ENCODE results near the gene PRSS27.

Gene PRSS27

DNA sequence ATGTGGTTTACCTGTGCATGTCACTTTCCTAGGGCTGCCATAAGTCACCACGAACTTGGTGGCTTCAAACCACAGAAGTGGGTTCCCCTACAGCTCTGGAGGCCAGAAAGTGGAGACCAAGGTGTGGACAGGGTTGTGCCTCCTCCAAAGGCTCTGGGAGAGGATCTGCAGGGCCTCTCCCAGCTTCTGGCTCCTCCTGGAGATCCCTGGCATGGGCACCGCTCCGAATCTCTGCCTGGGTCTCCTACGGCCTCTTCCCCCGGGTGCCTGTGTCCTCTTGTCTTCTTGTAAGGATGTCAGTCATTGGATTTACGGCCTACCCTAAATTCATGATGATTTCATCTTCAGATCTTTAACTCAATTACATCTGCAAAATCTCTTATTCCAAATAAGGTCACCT is 29.9 kb upstream of the PRSS27 start:
- DNase-seq = no peak

DNA sequence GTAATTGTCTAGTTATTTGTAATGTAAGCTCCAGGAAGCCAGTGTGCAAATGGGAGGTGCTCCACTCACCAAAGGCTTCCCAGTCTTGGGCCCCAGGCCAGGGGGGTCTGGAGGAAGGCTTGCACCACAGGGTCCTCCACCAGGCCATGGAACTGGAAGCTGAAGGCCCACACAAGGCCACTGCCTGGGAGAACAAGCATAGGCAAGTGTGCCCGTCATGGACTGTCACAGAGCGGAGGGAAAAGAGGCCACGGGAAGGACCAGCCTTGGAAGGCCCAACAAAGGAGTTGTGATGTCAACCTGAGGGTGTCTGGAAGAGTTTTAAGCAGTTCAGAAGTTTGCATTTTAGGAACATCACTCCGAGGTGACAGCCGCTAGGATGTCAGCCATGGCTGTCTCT is 29.5 kb upstream of the PRSS27 start:
- no peak for DNase-seq

DNA sequence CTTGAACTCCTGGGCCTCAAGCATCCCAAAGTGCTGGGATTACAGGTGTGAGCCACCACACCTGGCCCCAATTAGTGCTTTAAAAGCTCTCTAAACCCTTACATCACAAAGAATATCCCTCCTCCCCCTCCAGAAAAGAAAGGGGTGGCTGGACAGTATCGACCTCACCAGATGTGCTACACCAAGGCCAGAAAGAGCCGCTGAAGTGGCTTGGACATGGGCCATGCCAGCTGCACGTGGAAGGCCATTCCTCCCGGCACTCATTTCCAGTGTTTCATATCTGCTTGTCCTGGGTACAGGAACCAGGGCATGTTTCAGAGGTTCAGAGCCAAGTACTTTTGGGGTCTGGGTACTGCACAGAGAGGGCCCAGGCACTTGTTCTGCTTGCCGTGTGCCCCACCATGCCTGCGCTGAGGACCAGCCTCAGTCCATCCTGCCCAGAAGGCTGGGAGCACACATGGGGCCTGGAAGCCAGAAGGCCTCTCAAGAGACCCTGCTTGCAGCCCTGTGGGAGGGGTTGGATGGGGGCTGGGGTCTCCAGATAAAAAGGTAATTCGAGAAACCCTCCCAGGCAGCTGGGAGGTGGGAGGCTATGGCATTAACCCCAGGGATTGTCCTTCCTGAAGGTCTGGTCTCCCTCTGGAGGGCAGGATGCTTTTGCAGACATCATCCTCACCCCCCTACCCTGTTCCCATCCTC is 28.9 kb upstream of the PRSS27 start:
- no peak for DNase-seq

DNA sequence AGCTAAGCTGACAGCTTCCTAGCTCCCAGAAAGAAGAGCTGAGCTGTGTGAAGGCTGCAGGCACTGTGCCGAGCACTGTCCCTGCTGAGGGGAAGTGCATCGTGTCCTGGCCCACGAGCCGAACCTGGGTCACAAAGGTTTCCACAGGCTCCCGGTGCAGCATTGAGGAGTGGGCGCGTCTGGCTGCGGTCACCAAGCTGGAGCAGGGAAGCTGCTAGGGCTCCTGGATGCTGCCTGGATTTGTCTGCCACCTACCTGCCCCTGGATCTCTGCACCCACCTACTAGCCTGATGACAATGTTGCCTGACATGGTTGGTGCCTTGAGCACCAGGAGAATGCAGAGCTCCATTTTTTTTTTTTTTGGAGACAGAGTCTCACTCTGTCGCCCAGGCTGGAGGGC is 25.9 kb upstream of the PRSS27 start:
- no peak for DNase-seq

GRCh38 chr16:2745116-2745890 is 25.3 kb upstream of the PRSS27 start:
- DNase-seq = no peak

- DNase-seq = no peak
These were observed 24.7 kb upstream of the PRSS27 start for GRCh38 chr16:2744711-2745110.

DNA sequence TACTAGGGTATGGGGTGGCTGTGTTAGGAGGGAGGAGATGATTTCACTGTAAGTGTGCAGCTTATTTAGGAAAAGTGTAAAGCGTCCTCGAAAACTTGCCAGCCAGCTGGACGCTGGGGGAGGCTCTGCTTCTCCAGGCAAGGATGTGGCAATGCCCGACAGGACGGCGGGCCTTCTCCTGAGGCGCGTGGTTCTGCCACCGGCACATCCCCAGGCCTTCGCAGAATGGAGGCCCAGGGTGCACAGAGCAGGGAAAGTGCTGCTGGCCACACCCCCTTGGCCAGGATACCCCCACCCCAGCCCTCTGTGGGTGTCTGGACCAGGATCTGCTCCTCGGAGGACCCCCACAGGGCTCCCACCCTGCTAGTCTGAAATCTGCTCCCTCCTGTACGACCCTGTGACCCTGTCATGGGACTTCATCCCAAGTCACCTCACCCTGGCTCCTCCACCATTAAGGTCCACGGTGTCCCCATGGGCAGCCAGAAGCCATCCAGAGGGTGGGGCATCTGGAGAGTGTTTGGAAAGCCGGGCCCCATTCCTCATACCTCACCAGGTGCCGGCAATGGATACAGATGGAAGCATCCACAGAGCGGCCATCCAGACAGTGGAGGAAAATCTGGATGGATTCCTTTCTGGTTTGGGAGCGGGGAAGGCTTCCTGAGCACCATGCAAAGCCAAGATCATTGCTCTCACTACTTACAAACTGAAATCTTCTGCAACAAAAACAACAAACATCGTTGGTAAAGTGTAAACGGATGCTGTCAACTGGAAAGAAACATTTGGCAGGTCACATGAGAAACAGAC is 23.2 kb upstream of the PRSS27 start:
- no peak for DNase-seq

DNA sequence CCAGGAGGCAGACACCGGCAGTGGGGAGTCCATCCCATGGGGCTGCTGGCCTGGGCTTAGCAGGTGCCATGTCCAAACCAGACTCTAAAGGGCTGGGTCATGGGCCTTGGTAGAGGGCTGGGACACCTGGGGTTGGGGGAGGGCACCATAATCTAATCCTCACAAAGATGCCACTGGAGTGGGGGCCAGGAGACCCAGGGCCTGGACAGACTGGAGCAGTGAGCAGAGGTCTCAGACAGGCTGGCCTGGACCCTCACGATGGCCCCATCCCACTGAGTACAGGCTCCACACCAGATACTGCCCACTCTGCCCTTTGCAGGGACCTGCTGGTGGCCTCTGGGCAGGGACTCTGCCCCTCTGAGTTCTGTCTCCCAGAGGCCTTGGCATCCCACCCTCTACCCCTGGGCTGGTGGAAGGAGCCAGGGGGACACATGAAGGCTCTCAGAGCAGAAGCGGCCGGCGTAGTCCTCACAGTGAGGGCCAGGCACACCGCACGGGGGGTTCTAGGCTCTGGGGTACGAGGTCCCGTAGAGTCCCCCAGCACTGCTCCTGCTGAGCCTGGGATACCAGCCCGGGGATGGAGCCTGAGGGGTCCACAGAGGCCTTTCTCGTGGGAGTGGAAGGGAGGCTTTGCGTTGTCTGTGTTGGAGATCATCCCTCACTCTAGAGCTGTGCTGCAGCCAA is 22.4 kb upstream of the PRSS27 start:
- no peak for DNase-seq

- DNase-seq = no peak
These were observed 21.1 kb upstream of the PRSS27 start for GRCh38 chr16:2741168-2741567.

- no peak for DNase-seq
These were observed 20.5 kb upstream of the PRSS27 start for GRCh38 chr16:2740476-2740875.

GRCh38 chr16:2739625-2740430 is 19.8 kb upstream of the PRSS27 start:
- DNase-seq = no peak

DNA sequence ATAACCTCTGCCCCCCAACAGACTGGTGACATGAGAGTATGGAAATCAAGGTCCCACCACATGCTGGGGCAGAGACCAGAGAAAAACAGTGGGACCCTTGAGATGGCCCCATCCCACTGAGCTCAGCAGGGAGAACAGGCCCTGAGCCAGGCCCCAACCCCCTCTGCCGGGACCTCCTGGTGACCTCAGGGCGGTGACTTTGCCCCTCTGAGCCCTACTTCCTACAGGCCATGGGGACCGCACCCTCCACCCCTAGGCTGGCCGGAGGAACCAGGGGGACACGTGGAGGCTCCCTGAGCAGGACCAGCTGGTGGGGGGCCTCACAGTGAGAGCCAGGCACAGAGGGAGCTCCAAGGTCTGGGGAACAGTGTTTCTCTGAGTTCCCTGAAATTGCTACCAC is 18.6 kb upstream of the PRSS27 start:
- DNase-seq = no peak

DNA sequence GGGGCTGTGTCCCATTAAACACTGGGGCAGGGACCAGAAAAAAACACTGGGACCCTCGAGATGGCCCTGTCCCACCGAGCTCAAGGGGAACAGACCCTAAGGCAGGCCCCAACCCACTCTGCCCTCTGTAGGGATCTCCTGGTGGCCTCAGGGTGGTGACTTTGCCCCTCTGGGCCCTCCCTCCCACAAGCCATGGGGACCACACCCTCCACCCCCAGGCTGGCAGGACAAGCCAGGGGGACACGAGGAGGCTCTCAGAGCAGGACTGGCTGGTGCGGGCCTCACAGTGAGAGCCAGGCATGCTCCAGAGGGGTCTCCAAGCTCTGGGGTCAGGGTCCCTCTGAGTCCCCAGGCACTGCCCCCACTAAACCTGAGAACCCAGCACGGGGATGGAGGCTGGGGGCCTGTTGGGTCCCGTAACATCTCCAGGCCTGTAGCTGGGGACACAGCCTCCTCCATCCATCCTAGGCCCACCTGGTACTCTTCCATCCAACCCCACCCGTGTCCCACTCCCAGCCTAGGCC is 17.9 kb upstream of the PRSS27 start:
- DNase-seq = no peak

- no peak for DNase-seq
These were observed 17.2 kb upstream of the PRSS27 start for GRCh38 chr16:2737238-2737605.

DNA sequence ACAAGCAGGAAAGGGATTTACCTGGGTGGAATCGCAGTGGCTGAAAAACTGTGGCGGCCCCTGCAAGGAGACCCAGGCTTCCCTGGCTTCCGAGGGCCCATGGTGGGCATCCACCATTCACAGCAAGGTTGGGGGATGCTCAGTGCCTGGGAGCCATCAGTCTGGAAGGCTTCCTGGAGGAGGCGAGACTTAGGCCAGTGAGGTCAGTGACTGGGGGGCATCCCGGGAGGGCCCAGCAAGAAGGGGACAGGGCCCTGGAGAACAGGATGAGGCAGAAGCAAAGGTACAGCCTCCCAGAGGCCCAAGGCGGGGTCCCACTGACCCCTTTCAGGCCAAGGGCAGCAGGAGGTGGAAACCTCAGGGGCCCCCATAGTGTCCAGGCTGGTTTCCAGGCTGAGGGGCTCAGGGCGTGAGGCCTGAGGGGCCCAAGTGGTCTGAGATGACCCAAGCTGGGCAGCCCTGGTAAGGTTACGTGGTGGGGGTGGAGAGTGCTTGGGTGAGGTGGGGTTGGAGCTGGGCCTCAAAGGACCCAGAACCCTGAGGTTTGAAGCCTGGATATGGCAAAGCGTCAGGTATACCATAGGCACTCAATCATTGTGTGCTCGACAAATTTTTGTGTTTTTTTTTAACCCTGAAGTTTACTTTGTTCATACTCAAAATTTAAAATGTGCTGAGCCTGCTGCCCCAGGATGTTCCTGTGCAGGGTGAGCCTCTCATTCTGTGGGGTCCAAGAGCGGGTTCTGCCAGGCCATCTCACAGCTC is 16.6 kb upstream of the PRSS27 start:
- no peak for DNase-seq

- DNase-seq = peak; percentile 89
These were observed 15.0 kb upstream of the PRSS27 start for GRCh38 chr16:2734844-2735515.

DNA sequence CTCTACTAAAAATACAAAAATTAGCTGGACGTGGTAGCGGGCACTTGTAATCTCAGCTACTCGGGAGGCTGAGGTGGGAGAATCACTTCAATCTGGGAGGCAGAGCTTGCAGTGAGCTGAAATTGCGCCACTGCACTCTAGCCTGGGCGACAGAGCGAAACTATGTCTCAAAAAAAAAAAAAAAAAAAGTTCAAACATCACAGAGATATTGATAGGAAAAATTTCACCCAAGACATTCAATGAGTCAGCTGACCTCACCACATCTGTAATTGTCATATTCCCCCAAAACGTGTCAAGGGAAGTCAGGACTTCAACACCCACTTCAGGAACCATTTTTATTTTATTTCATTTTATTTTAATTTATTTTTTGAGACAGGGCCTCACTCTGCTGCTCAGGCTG is 8.0 kb upstream of the PRSS27 start:
- no peak for DNase-seq

DNA sequence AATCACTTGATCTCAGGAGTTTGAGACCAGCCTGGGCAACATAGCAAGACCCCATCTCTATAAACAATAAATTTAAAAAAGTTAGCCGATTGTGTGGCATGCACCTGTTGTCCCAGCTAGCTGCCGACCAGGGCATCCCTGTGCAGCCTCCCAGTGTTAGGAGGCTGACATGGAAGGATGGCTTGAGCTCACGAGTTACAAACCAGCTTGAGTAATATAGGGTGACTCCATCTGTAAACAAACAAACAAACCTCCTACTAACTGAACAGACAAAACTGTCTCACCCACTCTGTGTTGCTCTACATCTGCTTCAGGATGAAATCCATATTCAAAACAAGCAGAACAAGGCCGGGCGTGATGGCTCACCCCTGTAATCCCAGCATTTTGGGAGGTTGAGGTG is 6.9 kb upstream of the PRSS27 start:
- DNase-seq = no peak

- DNase-seq = no peak
These were observed 4.9 kb upstream of the PRSS27 start for GRCh38 chr16:2724816-2725348.

DNA sequence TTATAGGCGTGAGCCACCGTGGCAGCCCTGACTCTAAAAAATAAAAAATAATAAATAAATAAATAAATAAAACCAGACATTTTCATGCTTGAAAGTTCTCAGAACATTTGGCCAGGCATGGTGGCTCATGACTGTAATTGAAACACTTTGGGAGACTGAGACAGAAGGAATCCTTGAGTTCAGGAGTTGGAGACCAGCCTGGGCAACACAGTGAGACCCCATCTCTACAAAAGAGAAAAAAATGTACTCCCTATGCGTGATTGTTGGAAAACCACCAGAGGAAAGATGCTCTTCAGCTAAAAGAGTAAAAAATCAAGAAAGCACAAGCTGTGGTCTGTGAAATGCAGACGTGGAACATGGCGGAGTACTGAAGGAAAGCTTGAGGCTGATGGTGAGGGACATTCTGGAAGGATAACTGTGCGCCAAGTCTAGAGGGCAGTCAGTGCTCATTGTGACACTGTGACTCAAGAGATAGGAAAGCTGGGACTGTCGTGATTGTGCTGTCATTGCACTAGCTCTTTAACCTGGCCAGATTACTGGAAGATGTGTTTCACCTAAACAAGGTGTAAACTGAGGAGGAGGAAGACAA is 4.2 kb upstream of the PRSS27 start:
- no peak for DNase-seq

All from MV-4-11 (cell line).